A549 treated with AZD2906 at 1 μM for 4 hours (cell line): Measurements from ENCODE around the gene MTFP1. TPM values are rescaled to one million over a fixed set of nuclear protein-coding genes. Genes with fewer than 3 reads are reported as not detected.

Source experiments
- total RNA-seq: library from RNA; stranded (reverse); fragments of 200-300 nt; extraction: Qiagen RNA extraction; gene quantifications from 5 replicates; pipeline ENCODE4 v1.2.3, GENCODE V29; 2022

The MTFP1 gene
- 65.6 to 72.5 TPM (median 68.0 TPM) in 5 replicates for total RNA-seq

DNA sequence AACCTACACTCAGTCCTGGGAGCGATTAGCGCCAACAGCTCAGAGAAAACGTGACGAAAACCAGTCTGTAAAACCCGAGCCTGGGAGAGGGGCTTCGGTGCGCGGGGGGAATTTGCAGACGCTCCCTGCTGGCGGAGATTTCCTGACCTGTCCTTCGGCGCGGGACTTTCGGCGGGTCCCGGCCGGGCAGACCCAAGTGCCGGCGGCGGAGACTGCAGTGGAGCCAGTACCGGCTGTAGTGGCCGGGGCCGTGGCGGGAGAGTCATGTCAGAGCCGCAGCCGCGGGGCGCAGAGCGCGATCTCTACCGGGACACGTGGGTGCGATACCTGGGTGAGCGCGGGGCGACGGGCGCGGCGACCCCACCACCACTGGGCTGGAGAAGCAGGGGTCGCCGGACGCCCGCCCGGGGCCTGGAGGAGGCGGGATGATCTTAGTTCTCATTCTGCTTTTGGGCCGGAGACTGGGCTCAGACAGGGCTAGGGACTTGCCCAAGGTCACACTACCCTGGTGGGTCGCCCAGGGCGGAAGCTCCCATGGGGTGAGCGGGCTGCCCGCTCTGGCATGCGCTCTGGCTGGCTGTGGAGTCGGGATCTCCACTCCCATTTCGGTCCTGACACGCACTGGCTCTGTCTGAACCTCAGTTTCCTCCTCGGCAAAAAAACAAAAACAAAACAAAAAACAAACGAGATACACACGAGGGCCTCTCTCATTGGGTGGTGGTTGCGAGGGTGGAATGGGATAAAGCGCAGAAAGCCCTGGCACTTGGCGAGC, at the start of gene MTFP1:
Gene MTFP1 (plus strand): TSS at position 153 of the 772 bp plus-strand sequence. CDS start 112 bp downstream, at position 265.

DNA sequence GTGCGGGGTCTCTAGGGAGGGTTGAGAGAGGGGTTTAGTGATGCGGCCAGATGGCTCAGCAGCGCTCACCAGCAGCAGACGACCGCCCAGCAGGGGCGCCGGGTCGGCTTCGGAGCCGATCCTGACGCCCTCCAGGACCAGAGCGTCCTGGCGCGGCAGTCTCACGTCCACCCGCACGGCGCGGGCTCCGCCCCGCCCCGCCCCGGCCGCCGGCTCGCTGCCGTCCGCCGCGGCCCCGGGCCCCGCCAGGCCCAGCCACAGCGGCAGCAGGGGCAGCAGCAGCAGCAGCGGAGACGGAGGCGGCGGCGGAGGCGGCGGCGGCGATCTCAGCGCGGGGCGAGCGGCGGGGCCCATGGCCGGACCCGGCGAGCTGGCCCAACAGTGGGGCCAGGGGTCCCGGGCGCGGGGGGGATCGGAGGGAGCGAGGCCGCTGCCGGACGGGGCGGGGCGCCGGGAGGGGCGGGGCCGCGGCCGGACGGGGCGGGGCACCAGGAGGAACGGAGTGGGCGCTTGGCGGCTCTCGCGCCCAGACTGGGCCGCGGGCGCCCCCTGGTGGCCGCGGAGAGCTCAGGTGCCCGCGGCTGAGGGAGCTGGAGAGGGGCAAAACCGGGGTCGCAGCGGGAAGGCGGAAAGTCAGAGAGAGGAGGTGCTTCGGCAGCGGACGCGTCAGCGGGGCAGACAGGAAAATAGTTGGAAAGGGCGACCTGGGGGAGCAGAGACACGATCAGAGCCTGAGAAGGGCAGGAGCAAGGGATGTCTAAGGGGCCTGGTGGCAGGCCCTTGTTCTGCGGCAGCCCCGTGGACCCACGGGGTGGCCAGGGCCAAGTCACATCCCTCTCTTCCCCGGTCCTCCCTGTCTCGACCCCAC, 38.4 kb upstream of the MTFP1 start, which contains the start of gene RNF215:
Gene RNF215 (minus strand): TSS at position 452 of the 868 bp plus-strand sequence. CDS start 98 bp downstream, at position 354.

DNA sequence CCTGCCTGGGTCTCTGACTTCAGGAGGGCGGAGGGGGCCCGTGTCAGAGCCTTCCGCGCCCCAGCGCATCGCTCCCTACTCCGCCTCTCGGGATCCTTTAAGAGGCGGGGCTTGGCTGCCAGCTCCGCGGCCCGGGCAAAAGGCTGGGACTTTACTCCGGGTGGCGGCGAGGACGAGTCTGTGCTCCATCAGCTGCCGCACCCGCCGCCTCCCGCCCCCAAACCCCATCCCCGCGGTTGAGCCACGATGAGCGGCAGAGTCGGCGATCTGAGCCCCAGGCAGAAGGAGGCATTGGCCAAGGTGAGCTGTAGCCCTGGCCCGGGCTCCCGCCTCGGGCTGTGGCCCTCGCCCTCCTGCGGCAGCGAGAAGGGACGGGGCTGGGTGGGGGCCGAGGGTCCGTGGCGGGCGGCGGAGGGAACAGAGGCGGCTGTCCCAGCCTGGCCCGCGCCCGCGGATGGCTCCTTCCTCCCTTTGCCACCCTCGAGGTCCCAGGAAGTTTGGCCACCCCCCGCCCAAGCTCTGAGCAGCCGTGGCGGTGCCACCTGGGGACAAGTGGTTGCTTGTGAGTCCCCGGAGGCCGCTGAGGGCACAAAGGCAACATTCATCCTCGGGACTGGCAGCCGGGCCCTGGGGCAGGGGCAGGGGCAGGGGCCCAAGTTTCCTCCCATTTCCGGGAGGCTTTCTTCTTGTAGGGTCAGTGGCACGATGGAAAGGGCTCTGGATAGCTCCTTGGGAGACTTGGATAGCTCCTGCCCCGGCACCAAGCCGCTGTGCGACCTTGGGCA, 28.5 kb upstream of the MTFP1 start, which contains the start of gene SEC14L2:
Gene SEC14L2 (plus strand): TSS at position 148 of the 785 bp plus-strand sequence. CDS start 99 bp downstream, at position 247.

DNA sequence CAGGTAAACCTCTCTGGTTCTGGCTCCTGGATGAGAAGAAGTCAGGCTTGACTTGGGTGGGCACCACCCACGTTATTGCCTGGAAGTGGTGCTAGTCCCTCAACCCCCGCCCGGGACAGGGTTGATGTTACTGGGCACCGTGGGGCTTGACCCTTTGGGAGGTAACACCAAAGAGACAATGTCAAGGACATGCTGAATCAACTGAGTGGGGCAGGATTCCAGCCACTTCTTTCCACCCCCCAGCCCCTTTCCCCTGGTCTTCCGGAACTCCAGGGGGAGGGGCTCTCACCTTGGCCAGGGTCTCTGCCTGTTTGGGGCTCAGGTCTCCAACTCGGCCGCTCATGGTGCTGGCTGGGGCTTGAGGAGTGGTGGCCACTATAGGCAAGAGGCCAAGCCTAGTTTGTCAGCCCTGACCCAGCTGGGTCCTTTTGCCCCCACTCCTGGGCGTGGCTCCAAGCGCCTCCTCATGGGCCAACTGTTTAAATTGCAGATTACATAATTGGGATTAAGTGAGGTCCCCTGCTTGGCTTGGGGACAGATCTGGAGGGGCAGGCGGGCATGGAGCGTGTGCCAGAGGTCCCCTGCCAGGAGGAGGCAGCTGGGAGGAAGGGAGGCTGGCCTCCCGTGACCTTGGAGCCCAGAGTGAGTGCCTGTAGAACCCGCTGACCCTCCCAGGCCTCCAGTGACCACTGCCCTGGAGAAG, 46.2 kb downstream of the MTFP1 start, which contains the start of gene SEC14L3:
Gene SEC14L3 (minus strand): TSS at position 402 of the 703 bp plus-strand sequence. CDS start 59 bp downstream, at position 343.

Other genes starting within 250 kb of the MTFP1 start
- gene LIF, start 179.0 kb upstream of the MTFP1 start, total RNA-seq, result 21.0 to 32.4 TPM (median 28.2 TPM) in 5 replicates
- not detected in 5 replicates for gene OSM, start 158.9 kb upstream of the MTFP1 start, total RNA-seq
- 3.1 to 9.0 TPM (median 6.6 TPM) in 5 replicates for gene CASTOR1, start 136.3 kb upstream of the MTFP1 start, total RNA-seq
- 8.7 to 10.6 TPM (median 9.7 TPM) in 5 replicates for gene TBC1D10A, start 98.8 kb upstream of the MTFP1 start, total RNA-seq
- gene SF3A1, start 68.9 kb upstream of the MTFP1 start, total RNA-seq, result 36.4 to 69.1 TPM (median 61.6 TPM) in 5 replicates
- gene CCDC157, start 68.8 kb upstream of the MTFP1 start, total RNA-seq, result 2.6 to 3.2 TPM (median 2.9 TPM) in 5 replicates
- gene RNF215, start 38.4 kb upstream of the MTFP1 start, total RNA-seq, result 15.7 to 23.4 TPM (median 20.2 TPM) in 5 replicates
- gene SEC14L2, start 28.8 kb upstream of the MTFP1 start, total RNA-seq, result 68.1 to 112 TPM (median 83.1 TPM) in 5 replicates
- gene SEC14L3, start 46.2 kb downstream of the MTFP1 start, total RNA-seq, result not detected in 5 replicates
- 4.4 to 5.8 TPM (median 4.9 TPM) in 5 replicates for gene SEC14L4, start 79.9 kb downstream of the MTFP1 start, total RNA-seq
- not detected in 5 replicates for gene SEC14L6, start 121.0 kb downstream of the MTFP1 start, total RNA-seq
- gene GAL3ST1, start 148.9 kb downstream of the MTFP1 start, total RNA-seq, result 7.8 to 12.2 TPM (median 10.9 TPM) in 5 replicates
- gene PES1, start 166.1 kb downstream of the MTFP1 start, total RNA-seq, result 100 to 116 TPM (median 108 TPM) in 5 replicates
- 4.7 to 5.5 TPM (median 5.1 TPM) in 5 replicates for gene TCN2, start 181.4 kb downstream of the MTFP1 start, total RNA-seq
- 4.9 to 7.0 TPM (median 6.4 TPM) in 5 replicates for gene SLC35E4, start 210.0 kb downstream of the MTFP1 start, total RNA-seq
- 3.6 to 5.2 TPM (median 4.4 TPM) in 5 replicates for gene DUSP18, start 242.1 kb downstream of the MTFP1 start, total RNA-seq